HEK293 (cell line): ENCODE measurements around the gene DLEC1.
"Not testable (repeated sequence)": the region's sequence is repeated elsewhere in the genome, so short reads cannot be mapped to it uniquely, and the experiment has no call there.

Source experiments
- CTCF ChIA-PET: fragments of 350-600 bp; formaldehyde crosslinking; extraction: SDS; loops from one replicate; lab custom pipeline; 2021; ENCODE audit warnings: antibody characterized with exemption; lab: Yijun Ruan, JAX
- POLR2A ChIA-PET: fragments of 300-600 bp; formaldehyde crosslinking; extraction: SDS; loops from one replicate; lab custom pipeline; 2020; ENCODE audit warnings: antibody characterized with exemption, inconsistent platforms; lab: Yijun Ruan, JAX
- H3K27ac ChIP-seq: fragments of 200-500 bp; sonication (Bioruptor generic); 2 replicates; pipeline ENCODE4 v1.5.1; 2014; ENCODE audit warnings: low read depth, low read length, control low read depth, inconsistent platforms; ENCODE audit errors: extremely low read depth
- H3K36me3 ChIP-seq, 2 experiments: fragments of 200-500 bp in 1 of 2; sonication (Bioruptor generic) in 1 of 2; 1 replicate in 1 of 2; 2 replicates in 1 of 2; pipeline ENCODE4 v1.5.1; 2014 to 2017; ENCODE audit warnings: inconsistent platforms in 2 of 2, low read length in 2 of 2; ENCODE audit not compliant: control insufficient read depth in 2 of 2, insufficient read depth in 1 of 2
- H3K4me1 ChIP-seq: fragments of 200-500 bp; sonication (Bioruptor generic); 2 replicates; pipeline ENCODE4 v1.5.1; 2014; ENCODE audit warnings: mild to moderate bottlenecking, low read length, inconsistent platforms; ENCODE audit not compliant: control insufficient read depth, insufficient read depth
- H3K4me3 ChIP-seq: 2 replicates; pipeline ENCODE4 v1.5.1; 2011; ENCODE audit warnings: low read depth, mild to moderate bottlenecking, control low read depth, low read length, moderate library complexity
- H3K9me3 ChIP-seq: fragments of 200-500 bp; sonication (Bioruptor generic); 2 replicates; pipeline ENCODE4 v1.5.1; 2014; ENCODE audit warnings: low read depth, low read length, inconsistent platforms; ENCODE audit not compliant: control insufficient read depth, insufficient read depth
- BCL11B ChIP-seq: fragments of 450-650 bp; formaldehyde crosslinking; IDR thresholded peaks from 2 replicates; pipeline ENCODE4 v1.5.1; 2016; ENCODE audit warnings: low read depth, missing biosample characterization, missing genetic modification characterization
- GLIS2 ChIP-seq: fragments of 450-650 bp; formaldehyde crosslinking; IDR thresholded peaks from 2 replicates; pipeline ENCODE4 v1.5.1; 2016; ENCODE audit warnings: missing biosample characterization, missing genetic modification characterization
- KLF16 ChIP-seq: fragments of 450-650 bp; formaldehyde crosslinking; IDR thresholded peaks from 2 replicates; pipeline ENCODE4 v1.5.1; 2017; ENCODE audit warnings: missing biosample characterization, missing genetic modification characterization
- WT1 ChIP-seq: fragments of 450-650 bp; formaldehyde crosslinking; IDR thresholded peaks from 2 replicates; pipeline ENCODE4 v1.5.1; 2016; ENCODE audit warnings: missing biosample characterization, missing genetic modification characterization
- ZBTB1 ChIP-seq: fragments of 450-650 bp; formaldehyde crosslinking; IDR thresholded peaks from 2 replicates; pipeline ENCODE4 v1.5.1; 2016; ENCODE audit warnings: missing biosample characterization, missing genetic modification characterization
- ZEB2 ChIP-seq: fragments of 450-650 bp; formaldehyde crosslinking; IDR thresholded peaks from 2 replicates; pipeline ENCODE4 v1.5.1; 2016; ENCODE audit warnings: missing biosample characterization, missing genetic modification characterization
- ZNF114 ChIP-seq: fragments of 450-650 bp; formaldehyde crosslinking; IDR thresholded peaks from 2 replicates; pipeline ENCODE4 v1.5.0; 2017; ENCODE audit warnings: missing biosample characterization, missing genetic modification characterization
- ZNF132 ChIP-seq: fragments of 450-650 bp; formaldehyde crosslinking; IDR thresholded peaks from 2 replicates; pipeline ENCODE4 v1.5.1; 2017; ENCODE audit warnings: missing biosample characterization, missing genetic modification characterization, borderline replicate concordance
- ZNF223 ChIP-seq: fragments of 450-650 bp; formaldehyde crosslinking; IDR thresholded peaks from 2 replicates; pipeline ENCODE4 v1.5.1; 2016; ENCODE audit warnings: missing biosample characterization, missing genetic modification characterization
- ZNF274 ChIP-seq, 2 experiments: fragments of 200-500 bp in 1 of 2; fragments of 450-650 bp in 1 of 2; sonication (Bioruptor generic) in 1 of 2; formaldehyde crosslinking in 1 of 2; IDR thresholded peaks; 2 replicates each; pipeline versions ENCODE4 v1.5.1 to v1.6.1; 2014 to 2016; ENCODE audit warnings: borderline replicate concordance in 1 of 2, inconsistent platforms in 1 of 2, low read length in 1 of 2, missing biosample characterization in 1 of 2, missing genetic modification characterization in 1 of 2
- ZNF302 ChIP-seq: fragments of 450-650 bp; formaldehyde crosslinking; IDR thresholded peaks from 2 replicates; pipeline ENCODE4 v1.5.1; 2016; ENCODE audit warnings: missing biosample characterization, missing genetic modification characterization, low read depth
- ZNF354C ChIP-seq: fragments of 450-650 bp; formaldehyde crosslinking; IDR thresholded peaks from 2 replicates; pipeline ENCODE4 v1.5.1; 2016; ENCODE audit warnings: missing biosample characterization, missing genetic modification characterization, low read depth, borderline replicate concordance
- ZNF423 ChIP-seq: fragments of 450-650 bp; formaldehyde crosslinking; IDR thresholded peaks from 2 replicates; pipeline ENCODE4 v1.5.1; 2016; ENCODE audit warnings: missing biosample characterization, missing genetic modification characterization
- ZNF426 ChIP-seq: fragments of 450-650 bp; formaldehyde crosslinking; IDR thresholded peaks from 2 replicates; pipeline ENCODE4 v1.5.1; 2017; ENCODE audit warnings: missing biosample characterization, missing genetic modification characterization, mild to moderate bottlenecking, inconsistent platforms, moderate library complexity
- ZNF48 ChIP-seq: fragments of 450-650 bp; formaldehyde crosslinking; IDR thresholded peaks from 2 replicates; pipeline ENCODE4 v1.5.1; 2016; ENCODE audit warnings: missing biosample characterization, missing genetic modification characterization
- ZNF510 ChIP-seq: fragments of 450-650 bp; formaldehyde crosslinking; IDR thresholded peaks from 2 replicates; pipeline ENCODE4 v1.5.1; 2018; ENCODE audit warnings: mild to moderate bottlenecking, missing genetic modification characterization, missing biosample characterization; ENCODE audit not compliant: insufficient replicate concordance
- ZNF514 ChIP-seq: fragments of 450-650 bp; formaldehyde crosslinking; IDR thresholded peaks from 2 replicates; pipeline ENCODE4 v1.5.1; 2016; ENCODE audit warnings: missing biosample characterization, missing genetic modification characterization
- ZNF529 ChIP-seq: fragments of 450-650 bp; formaldehyde crosslinking; IDR thresholded peaks from 2 replicates; pipeline ENCODE4 v1.5.1; 2017; ENCODE audit warnings: missing genetic modification characterization, missing biosample characterization; ENCODE audit not compliant: insufficient replicate concordance
- ZNF561 ChIP-seq: fragments of 450-650 bp; IDR thresholded peaks from 2 replicates; pipeline ENCODE4 v1.5.1; 2018; ENCODE audit warnings: missing biosample characterization, missing genetic modification characterization, borderline replicate concordance
- ZNF670 ChIP-seq: fragments of 450-650 bp; formaldehyde crosslinking; IDR thresholded peaks from 2 replicates; pipeline ENCODE4 v1.5.1; 2016; ENCODE audit warnings: missing biosample characterization, missing genetic modification characterization, low read depth
- ZNF785 ChIP-seq: fragments of 450-650 bp; formaldehyde crosslinking; IDR thresholded peaks from 2 replicates; pipeline ENCODE4 v1.5.1; 2016; ENCODE audit warnings: missing biosample characterization, missing genetic modification characterization
- TF ChIP-seq, protein P1 (sequence below): fragments of 450-650 bp; formaldehyde crosslinking; IDR thresholded peaks from 2 replicates; pipeline ENCODE4 v1.5.1; 2016; ENCODE audit warnings: missing biosample characterization, missing genetic modification characterization, low read depth
- TF ChIP-seq, protein P2 (sequence below): fragments of 450-650 bp; IDR thresholded peaks from 2 replicates; pipeline ENCODE4 v1.5.1; 2018; ENCODE audit warnings: missing biosample characterization, mild to moderate bottlenecking, missing genetic modification characterization

Gene DLEC1

DNA sequence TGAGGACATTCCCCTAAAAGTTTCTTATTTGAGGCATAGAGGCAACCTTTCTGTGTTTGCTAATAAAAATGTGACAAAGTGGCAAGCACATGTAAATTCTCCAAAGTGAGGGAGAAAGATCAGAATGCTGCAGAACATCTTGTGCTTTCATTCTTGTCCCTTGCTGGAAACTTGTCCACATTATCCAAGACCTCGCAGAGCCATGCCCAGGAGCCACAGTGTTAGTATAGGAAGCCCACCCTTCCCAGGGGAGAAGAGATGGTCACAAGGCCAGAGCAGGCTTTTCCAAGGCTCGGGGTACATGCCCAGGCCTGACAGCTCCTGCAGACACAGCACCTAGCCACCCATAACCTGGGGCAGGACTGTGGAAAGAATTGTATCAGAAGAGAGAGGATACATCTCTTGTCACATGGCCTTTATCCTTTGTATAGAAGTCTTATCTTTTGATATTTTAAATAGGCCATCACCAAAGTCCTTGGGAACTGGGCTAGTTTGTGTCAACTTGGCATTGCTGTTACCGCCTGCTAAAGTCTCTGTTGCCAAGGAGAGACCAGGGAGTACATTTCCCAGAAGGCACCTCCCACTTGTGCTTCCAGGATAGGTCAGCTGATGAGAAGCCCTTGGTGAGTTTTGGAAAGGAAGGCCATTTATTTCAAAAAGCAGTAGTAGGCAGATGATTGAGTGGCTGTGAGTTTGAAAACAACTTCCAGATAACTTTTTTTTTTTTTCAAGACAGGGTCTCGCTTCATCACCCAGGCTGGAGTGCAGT lies 10.5 kb downstream of the DLEC1 start:
- TF ChIP-seq ZNF354C (tag by site-specific recombination) (no peak), ZNF561 (tag by site-specific recombination) (no peak), ZNF529 (no peak), ZNF302 (no peak), BCL11B (tag by site-specific recombination) (no peak), ZNF274 (IDR thresholded peaks at IDR 0.05; ENCODE audit: low read length) (no peak), ZNF274 (tag by site-specific recombination; IDR thresholded peaks at IDR 0.05; ENCODE audit: borderline replicate concordance) (no peak), ZEB2 (tag by site-specific recombination) (no peak), ZNF423 (tag by site-specific recombination) (no peak), WT1 (tag by site-specific recombination) (no peak), ZNF426 (tag by site-specific recombination) (no peak), ZNF670 (tag by site-specific recombination) (no peak), GLIS2 (tag by site-specific recombination) (no peak), ZNF514 (tag by site-specific recombination) (no peak), ZNF785 (no peak), ZNF48 (no peak)
- TF ChIP-seq, protein P1, sequence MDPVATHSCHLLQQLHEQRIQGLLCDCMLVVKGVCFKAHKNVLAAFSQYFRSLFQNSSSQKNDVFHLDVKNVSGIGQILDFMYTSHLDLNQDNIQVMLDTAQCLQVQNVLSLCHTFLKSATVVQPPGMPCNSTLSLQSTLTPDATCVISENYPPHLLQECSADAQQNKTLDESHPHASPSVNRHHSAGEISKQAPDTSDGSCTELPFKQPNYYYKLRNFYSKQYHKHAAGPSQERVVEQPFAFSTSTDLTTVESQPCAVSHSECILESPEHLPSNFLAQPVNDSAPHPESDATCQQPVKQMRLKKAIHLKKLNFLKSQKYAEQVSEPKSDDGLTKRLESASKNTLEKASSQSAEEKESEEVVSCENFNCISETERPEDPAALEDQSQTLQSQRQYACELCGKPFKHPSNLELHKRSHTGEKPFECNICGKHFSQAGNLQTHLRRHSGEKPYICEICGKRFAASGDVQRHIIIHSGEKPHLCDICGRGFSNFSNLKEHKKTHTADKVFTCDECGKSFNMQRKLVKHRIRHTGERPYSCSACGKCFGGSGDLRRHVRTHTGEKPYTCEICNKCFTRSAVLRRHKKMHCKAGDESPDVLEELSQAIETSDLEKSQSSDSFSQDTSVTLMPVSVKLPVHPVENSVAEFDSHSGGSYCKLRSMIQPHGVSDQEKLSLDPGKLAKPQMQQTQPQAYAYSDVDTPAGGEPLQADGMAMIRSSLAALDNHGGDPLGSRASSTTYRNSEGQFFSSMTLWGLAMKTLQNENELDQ (tag by site-specific recombination): no peak
- TF ChIP-seq, protein P2, sequence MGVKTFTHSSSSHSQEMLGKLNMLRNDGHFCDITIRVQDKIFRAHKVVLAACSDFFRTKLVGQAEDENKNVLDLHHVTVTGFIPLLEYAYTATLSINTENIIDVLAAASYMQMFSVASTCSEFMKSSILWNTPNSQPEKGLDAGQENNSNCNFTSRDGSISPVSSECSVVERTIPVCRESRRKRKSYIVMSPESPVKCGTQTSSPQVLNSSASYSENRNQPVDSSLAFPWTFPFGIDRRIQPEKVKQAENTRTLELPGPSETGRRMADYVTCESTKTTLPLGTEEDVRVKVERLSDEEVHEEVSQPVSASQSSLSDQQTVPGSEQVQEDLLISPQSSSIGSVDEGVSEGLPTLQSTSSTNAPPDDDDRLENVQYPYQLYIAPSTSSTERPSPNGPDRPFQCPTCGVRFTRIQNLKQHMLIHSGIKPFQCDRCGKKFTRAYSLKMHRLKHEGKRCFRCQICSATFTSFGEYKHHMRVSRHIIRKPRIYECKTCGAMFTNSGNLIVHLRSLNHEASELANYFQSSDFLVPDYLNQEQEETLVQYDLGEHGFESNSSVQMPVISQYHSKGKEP (tag by site-specific recombination): no peak
- TF ChIP-seq, all 188 proteins: peak for 0
- H3K4me1 ChIP-seq: no peaks in the 10 kb centered on the region
- ChIA-PET CTCF (no interaction called here), POLR2A (no interaction called here)
- no peaks in the 10 kb centered on the region for H3K36me3 ChIP-seq
- H3K4me3 ChIP-seq: no peak overlapping the region
- no peak overlapping the region for H3K27ac ChIP-seq
- H3K9me3 ChIP-seq: no peaks in the 10 kb centered on the region

DNA sequence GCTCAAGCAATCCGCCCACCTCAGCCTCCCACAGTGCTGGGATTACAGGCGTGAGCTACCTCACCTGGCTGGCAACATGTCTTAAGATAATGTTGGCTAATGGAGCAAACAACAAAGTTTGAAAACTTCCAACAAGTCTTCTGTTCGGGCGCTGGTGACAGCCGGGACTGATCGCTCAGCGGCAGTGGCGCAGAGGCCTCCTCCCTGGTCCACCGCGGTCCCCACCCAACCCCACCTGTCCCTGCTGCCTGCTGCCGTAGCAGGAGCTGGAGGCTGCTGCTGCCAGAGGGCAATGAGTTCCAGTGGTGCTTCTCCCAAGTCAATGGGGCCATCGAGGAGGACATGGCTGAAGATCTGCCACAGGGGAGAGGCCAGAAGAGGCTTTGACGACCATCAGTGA lies 12.1 kb downstream of the DLEC1 start:
- Histone ChIP-seq H3K4me3 (no peak overlapping the region), H3K27ac (no peak overlapping the region), H3K9me3 (no peaks in the 10 kb centered on the region), H3K4me1 (no peaks in the 10 kb centered on the region), H3K36me3 (no peaks in the 10 kb centered on the region)
- TF ChIP-seq ZNF132 (tag by site-specific recombination) (no peak), KLF16 (no peak), ZNF223 (tag by site-specific recombination) (no peak), ZNF510 (tag by site-specific recombination) (no peak), ZBTB1 (tag by site-specific recombination) (no peak), ZNF114 (tag by site-specific recombination) (no peak)
- ChIA-PET CTCF (no interaction called here), POLR2A (no interaction called here)

DNA sequence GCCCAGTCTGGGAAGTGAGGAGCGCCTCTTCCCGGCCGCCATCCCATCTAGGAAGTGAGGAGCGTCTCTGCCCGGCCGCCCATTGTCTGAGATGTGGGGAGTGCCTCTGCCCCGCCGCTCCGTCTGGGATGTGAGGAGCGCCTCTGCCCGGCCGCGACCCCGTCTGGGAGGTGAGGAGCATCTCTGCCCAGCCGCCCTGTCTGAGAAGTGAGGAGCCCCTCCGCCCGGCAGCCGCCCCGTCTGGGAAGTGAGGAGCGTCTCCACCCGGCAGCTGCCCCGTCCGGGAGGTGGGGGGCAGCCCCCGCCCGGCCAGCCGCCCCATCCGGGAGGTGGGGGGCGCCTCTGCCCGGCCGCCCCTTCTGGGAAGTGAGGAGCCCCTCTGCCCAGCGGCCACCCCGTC lies 14.3 kb downstream of the DLEC1 start:
- H3K9me3 ChIP-seq, H3K36me3 ChIP-seq, POLR2A ChIA-PET, H3K27ac ChIP-seq, CTCF ChIA-PET, H3K4me3 ChIP-seq, H3K4me1 ChIP-seq: not testable (repeated sequence)
